ENCODE results near the gene AUP1. TPM values are rescaled to one million over a fixed set of nuclear protein-coding genes. Genes with fewer than 3 reads are reported as not detected.
A peak's percentile ranks its signal among the peaks of the same experiment; 100 is the strongest.

Gene AUP1
- total and polyA plus RNA-seq, 2 experiments from 2014 or later: 121 to 195 TPM

- H3K9me3 ChIP-seq (ENCODE audit: low read depth): no peaks in the 10 kb centered on the region
- peak; percentile 87 for TF ChIP-seq EZH2 (IDR thresholded peaks at IDR 0.05; ENCODE audit: borderline replicate concordance)
- peak; percentile 15 for TF ChIP-seq EZH2phosphoT487 (IDR thresholded peaks at IDR 0.05; ENCODE audit: low read depth, severe bottlenecking, unreplicated experiment)
- no peak for TF ChIP-seq CTCF (IDR thresholded peaks at IDR 0.05; ENCODE audit: poor library complexity)
- DNase-seq (ENCODE audit: low spot score): no peak
- peak overlapping the region; percentile 39 for H3K27ac ChIP-seq
- no peaks in the 10 kb centered on the region for H3K9me2 ChIP-seq (replicated peaks; ENCODE audit: insufficient read depth)
- H3K27me3 ChIP-seq: peaks cover 52% of the 10 kb centered on the region
- H4K20me1 ChIP-seq (ENCODE audit: insufficient read depth, poor library complexity, severe bottlenecking): no peaks in the 10 kb centered on the region
- H2AFZ ChIP-seq: peak overlapping the region; percentile 72
- WGBS (ENCODE audit: low lambda C conversion rate, missing lambda C conversion rate): 3% methylated on average over 40 of the region's 41 CpGs
- no peaks in the 10 kb centered on the region for H3K36me3 ChIP-seq (replicated peaks; ENCODE audit: insufficient read depth, low read depth)
- H3K4me1 ChIP-seq (ENCODE audit: insufficient read depth): peaks cover 43% of the 10 kb centered on the region
- peaks cover 6% of the 10 kb centered on the region for H3K79me2 ChIP-seq
- H3K4me2 ChIP-seq: peak overlapping the region; percentile 98
- H3K4me3 ChIP-seq: peak overlapping the region; percentile 60
These were observed 30.8 kb downstream of the AUP1 start for GRCh38 chr2:74498500-74499266.

GRCh38 chr2:74497777-74498499, 31.6 kb downstream of the AUP1 start:
- WGBS (ENCODE audit: low lambda C conversion rate, missing lambda C conversion rate): 6% methylated on average over 56 of the region's 61 CpGs
- DNase-seq (ENCODE audit: low spot score): no peak
- peak overlapping the region; percentile 28 for H2AFZ ChIP-seq
- peak overlapping the region; percentile 98 for H3K4me2 ChIP-seq
- peaks cover 39% of the 10 kb centered on the region for H3K4me1 ChIP-seq (ENCODE audit: insufficient read depth)
- H3K79me2 ChIP-seq: peaks cover 4% of the 10 kb centered on the region
- TF ChIP-seq EZH2phosphoT487 (IDR thresholded peaks at IDR 0.05; ENCODE audit: low read depth, severe bottlenecking, unreplicated experiment): no peak
- TF ChIP-seq CTCF (IDR thresholded peaks at IDR 0.05; ENCODE audit: poor library complexity): no peak
- no peak for TF ChIP-seq EZH2 (IDR thresholded peaks at IDR 0.05; ENCODE audit: borderline replicate concordance)
- H3K9me3 ChIP-seq (ENCODE audit: low read depth): no peaks in the 10 kb centered on the region
- no peaks in the 10 kb centered on the region for H3K36me3 ChIP-seq (replicated peaks; ENCODE audit: insufficient read depth, low read depth)
- H4K20me1 ChIP-seq (ENCODE audit: insufficient read depth, poor library complexity, severe bottlenecking): no peaks in the 10 kb centered on the region
- H3K4me3 ChIP-seq: peak overlapping the region; percentile 60
- no peak overlapping the region for H3K27ac ChIP-seq
- H3K9me2 ChIP-seq (replicated peaks; ENCODE audit: insufficient read depth): no peaks in the 10 kb centered on the region
- H3K27me3 ChIP-seq: peaks cover 52% of the 10 kb centered on the region

- no peaks in the 10 kb centered on the region for H3K9me2 ChIP-seq (replicated peaks; ENCODE audit: insufficient read depth)
- H3K27me3 ChIP-seq: peaks cover 52% of the 10 kb centered on the region
- 71% methylated on average over 19 of the region's 19 CpGs for WGBS (ENCODE audit: low lambda C conversion rate, missing lambda C conversion rate)
- H3K4me2 ChIP-seq: peak overlapping the region; percentile 98
- no peaks in the 10 kb centered on the region for H4K20me1 ChIP-seq (ENCODE audit: insufficient read depth, poor library complexity, severe bottlenecking)
- TF ChIP-seq EZH2 (IDR thresholded peaks at IDR 0.05; ENCODE audit: borderline replicate concordance) (peak; percentile 13), CTCF (IDR thresholded peaks at IDR 0.05; ENCODE audit: poor library complexity) (no peak), EZH2phosphoT487 (IDR thresholded peaks at IDR 0.05; ENCODE audit: low read depth, severe bottlenecking, unreplicated experiment) (no peak)
- peaks cover 4% of the 10 kb centered on the region for H3K79me2 ChIP-seq
- no peak overlapping the region for H3K27ac ChIP-seq
- no peak overlapping the region for H2AFZ ChIP-seq
- DNase-seq (ENCODE audit: low spot score): no peak
- H3K4me3 ChIP-seq: no peak overlapping the region
- H3K9me3 ChIP-seq (ENCODE audit: low read depth): no peaks in the 10 kb centered on the region
- peaks cover 37% of the 10 kb centered on the region for H3K4me1 ChIP-seq (ENCODE audit: insufficient read depth)
- no peaks in the 10 kb centered on the region for H3K36me3 ChIP-seq (replicated peaks; ENCODE audit: insufficient read depth, low read depth)
These were observed 32.3 kb downstream of the AUP1 start for GRCh38 chr2:74496997-74497776.

Measured in hepatocyte (in vitro differentiated cells).